Amygdala (tissue), 56 donors: ENCODE results near the gene UROD.
"Not testable (repeated sequence)": the region's sequence is repeated elsewhere in the genome, so short reads cannot be mapped to it uniquely, and the experiment has no call there.

Experiments used
- DNase-seq, 56 donors: peaks; one replicate each; lab custom pipeline; 2025; lab: John Stamatoyannopoulos, UW

The UROD gene

DNA sequence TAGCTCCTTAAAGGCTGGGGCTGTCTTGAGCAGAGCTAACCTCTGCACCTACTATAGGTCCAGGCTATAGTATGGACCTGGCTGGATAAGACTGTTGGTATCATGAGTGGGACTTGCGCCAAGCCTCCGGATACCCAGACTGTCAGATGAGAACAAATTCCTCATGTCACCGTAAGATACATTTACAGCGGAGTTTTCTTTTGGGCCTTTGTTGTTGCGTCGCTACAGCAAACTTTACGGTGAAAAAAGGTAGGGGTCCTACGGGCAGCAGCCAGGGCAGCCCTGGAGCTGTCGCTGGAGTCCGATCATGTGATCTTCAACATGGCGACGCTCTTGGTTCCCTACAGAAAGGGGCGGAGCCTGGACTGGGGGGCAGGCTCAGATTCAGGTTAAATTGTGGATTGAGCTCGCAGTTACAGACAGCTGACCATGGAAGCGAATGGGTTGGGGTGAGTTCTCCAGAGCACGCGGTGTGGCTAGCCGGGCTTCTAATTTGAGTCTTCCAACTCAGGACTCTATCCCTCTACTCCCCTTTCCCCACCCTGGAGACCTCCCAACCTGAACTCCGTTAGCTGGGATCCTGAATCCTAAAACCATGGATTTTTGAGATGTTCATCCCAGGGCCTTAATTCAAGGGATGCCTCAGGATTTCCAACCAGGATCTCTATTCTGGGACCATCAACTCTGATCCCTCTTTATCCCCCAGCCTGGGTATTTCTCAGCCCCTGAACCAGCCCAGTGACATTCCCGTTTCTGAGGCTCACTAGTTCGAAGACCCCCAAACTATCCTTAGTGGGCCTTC lies at the start of gene UROD:
Gene UROD (plus strand): TSS at position 418 of the 802 bp plus-strand sequence. CDS start 12 bp downstream, at position 430.
- peak in 55 of 56 donors; percentile 47 to 95 (median 82) for DNase-seq

DNA sequence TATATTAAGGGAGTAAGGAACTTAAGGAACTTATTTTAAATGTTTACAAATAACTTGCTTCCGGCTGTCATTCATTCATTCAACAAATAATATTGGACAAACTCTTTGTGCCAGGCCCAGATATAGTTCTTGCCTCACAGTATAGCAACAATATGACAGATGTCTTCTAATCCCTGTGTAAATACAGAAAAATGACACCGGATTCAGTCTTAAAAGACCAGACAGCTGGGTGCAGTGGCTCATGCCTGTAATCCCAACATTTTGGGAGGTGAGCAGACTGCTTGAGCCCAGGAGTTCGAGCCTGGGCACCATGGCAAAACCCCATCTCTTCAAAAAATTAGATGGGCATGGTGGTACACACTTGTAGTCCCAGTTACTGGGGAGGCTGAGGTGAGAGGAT lies 49.3 kb upstream of the UROD start:
- DNase-seq: no peak

DNA sequence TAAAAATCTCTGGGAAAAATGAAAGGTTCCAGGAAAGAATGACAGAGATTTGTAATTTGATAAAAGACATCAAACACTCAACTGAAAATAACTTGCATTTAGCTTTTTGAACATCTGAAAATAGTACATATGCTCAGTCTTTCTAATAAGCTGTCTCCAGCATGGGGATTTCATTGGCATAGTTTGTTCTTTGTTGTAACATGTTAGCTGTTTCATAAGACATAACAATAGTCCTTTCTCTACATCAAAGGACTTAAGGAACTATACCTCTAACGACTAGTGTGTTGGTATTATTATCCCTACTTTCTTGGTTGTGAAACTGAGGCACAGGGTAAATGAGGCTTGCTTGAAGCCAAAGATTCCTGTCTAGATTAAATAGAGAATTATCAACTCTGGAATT lies 47.7 kb upstream of the UROD start:
- DNase-seq: no peak

DNA sequence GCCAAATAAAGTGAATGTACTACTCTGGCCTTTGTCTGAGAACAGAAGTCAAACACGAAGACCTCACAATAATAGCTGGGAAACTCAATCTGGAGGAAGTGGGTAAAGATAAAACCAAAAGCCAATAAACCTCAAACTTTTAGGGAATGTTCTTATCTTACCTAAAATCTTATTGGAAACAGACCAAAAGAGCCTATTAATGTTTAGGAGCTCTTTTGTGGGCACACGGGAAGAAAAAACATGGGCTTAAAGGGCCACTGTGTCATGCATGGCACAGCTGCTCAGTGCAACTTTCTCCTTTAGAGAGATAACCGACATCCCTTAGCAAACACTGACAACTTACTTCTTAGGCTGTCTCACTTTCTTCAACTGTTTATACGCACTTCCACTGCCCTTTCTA lies 41.7 kb upstream of the UROD start:
- no peak for DNase-seq

DNA sequence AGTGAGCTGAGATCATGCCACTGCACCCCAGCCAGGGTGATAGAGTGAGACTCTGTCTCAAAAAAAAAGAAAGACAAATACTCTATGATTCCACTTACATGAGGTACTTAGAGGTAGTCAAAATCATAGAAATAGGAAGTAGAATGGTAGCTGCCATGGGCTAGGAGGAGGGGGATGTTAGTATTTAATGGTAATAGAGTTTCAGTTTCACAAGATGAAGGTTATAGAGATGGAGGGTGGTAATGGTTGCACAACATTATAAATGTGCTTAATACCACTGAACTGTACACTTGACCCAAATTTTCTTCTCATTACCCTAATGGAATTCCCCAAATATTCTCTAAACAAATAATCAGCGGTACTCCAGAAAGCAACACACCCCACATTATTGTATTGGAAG lies 38.4 kb upstream of the UROD start:
- no peak for DNase-seq

DNA sequence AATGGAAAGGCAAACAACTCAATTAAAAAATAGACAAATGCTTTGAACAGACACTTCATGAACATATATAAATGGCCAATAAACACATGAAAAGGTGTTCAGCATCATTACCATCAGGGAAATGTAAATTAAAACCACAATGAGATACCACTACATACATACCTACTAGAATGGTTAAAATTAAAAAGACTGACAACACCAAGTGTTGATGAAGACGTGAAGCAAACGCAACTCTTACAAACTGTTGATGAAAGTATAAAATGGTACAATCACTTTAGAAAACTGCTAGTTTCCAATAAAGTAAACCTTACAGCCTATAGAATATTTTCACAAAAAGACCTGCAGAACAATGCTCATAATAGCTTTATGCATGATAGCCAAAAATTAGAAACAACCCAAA lies 35.8 kb upstream of the UROD start:
- DNase-seq: no peak

DNA sequence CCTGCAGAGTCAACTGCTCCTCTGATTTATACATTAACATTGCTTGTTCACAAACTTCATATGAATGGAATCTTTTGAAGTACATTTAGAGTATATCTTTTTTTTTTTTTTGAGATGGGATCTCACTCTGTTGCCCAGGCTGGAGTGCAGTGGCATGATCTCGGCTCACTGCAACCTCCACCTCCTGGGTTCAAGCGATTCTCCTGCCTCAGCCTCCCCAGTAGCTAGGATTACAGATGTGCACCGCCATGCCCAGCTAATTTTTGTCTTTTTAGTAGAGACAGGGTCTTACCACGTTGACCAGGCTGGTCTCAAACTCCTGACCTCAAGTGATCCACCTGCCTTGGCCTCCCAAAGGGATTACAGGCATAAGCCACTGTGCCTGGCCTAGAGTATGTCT lies 34.7 kb upstream of the UROD start:
- DNase-seq: not testable (repeated sequence)

DNA sequence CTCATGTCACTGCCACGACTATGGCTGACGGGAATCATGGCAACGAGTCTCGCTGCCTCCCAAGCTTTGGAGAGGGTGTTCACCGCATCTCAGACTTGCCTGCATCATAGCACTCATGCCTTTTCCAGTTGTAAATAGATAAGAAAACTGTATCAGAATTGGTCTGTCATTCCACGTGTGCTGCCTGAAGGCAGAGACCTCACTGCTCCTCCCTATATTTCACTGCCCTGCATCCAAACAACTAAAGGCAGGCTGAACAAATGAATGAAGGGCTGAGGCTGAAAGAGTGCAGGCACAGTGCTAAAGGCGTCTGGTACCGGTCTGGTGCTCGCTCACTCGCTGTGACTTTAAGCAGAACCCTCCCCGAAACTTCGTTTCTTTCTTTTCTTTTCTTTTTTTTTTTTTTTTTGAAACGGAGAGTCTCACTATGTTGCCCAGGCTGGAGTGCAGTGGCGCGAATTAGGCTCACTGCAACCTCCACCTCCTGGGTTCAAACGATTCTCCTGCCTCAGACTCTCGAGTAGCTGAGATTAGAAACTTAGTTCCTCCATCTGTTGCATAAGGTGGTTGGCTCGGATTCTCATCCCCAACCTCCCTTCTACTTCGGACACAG lies 26.2 kb upstream of the UROD start:
- DNase-seq: no peak

DNA sequence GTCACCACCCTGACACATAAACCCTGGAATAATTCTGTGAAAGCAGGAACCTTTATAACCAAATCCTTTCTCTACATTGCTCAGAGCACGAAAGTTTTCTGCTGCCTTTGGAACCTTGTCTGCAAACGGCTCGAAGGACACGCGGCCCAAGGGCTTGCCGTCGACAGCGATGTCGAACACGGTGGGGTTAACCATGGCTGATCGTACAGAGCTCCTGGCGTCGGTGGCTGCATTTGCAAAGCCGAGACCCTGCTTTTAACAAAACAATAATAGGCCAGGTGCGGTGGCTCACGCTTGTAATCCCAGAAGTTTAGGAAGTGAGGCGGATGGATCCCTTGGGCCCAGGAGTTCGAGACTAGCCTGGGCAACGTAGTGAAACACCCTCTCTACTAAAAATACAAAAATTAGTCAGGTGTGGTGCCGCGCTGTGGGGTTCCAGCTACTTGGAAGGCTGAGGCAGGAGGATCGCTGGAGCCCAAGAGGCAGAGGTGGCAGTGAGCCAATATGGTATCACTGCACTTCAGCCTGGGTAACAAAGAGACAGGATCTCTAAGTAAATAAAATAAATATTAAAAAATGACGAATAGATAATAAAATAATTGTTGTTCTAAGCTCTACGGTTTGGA lies 23.4 kb upstream of the UROD start:
- no peak for DNase-seq

DNA sequence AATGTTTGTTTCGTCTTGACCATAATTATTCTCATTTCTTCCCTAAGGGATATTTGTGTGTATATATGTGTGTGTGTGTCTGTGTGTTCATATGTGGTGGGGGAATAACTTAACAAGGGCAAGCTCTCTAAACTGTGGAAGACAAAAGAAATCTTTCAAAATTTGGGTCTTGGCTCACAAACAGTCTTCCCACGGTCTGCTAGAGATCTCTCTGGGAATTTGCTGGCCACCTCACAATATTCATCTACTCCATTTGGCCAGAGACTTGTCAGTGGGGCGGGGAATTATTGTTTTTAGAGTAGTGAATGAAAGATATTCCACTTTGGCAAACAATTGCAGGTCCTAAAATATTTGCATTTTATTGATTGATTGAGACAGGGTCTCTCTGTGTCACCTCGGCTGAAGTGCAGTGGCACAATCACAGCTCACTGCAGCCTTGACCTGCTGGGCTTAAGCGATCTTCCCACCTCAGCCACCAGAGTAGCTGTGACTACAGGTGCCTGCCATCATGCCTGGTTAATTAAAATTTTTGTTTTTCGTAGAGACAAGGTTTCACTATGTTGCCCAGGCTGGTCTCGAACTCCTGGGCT lies 17.6 kb upstream of the UROD start:
- no peak for DNase-seq

DNA sequence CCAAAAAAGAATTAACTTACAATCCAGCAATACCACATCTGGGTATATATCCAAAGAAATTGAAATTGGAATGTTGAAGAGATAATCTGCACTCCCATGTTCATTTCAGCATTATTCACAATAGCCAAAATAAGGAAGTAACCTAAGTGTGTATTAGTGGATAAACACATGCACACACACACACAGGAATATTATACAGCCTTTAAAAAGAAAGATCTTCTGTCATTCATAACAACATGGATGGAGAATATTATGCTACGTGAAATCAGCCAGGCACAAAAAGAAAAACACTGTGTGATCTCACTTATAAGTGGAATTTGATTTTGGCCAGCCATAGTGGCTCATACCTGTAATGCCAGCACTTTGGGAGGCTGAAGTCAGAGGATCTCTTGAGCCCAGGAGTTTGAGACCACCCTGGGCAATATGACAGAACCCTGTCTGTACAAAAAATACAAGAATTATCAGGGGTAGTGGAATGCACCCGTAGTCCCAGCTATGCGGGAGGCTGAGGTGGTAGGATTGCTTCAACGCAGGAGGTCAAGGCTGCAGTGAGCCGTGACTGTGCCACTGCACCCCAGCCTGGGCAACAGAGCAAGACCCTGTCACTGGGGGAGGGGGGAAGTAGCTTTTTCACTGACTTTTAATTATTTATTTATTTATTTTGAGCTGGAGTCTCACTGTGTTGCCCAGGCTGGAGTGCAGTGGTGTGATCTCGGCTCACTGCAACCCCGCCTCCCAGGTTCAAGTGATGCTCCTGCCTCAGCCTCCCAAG lies 16.4 kb upstream of the UROD start:
- DNase-seq: no peak

DNA sequence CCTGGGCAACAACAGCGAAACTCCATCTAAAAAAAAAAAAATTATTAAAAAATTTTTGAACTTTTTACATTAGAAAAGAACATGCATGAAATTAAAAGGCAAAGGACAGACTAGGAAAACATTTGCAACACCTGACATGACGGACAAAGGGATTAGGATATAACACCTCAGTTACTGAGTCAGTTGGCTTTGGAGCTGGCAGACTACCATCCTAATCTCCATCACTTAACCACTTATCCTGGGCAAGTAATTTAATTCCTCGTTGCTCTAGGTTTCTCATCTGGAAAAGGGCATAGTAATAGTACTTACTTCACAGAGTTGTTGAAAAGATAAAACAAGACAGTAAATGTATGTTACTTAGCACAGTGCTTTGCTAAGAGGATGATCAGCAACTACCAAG lies 12.8 kb upstream of the UROD start:
- no peak for DNase-seq

DNA sequence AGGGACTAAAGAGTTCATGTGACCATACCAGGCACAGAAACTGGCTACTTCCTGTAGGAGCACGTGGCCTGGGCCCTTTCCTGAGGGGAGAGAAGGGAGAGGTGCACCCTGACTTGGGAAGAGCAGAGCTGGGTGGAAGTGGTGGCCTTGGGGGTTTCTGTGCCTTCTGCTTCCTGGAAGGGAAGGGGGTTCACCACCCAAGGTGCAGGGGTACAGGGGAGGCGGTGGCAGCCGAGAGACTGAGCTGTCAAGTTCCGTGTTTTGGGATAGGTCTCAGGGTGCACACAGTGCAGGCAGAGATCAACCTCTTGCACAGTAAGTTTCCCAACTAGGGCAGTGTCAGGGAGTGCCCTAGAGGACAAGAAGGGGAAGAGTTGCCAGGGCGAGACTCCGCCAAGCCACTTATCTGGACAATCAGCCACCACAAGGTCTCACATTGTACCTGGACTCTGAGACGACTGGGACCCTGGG lies 11.0 kb upstream of the UROD start:
- DNase-seq: no peak

DNA sequence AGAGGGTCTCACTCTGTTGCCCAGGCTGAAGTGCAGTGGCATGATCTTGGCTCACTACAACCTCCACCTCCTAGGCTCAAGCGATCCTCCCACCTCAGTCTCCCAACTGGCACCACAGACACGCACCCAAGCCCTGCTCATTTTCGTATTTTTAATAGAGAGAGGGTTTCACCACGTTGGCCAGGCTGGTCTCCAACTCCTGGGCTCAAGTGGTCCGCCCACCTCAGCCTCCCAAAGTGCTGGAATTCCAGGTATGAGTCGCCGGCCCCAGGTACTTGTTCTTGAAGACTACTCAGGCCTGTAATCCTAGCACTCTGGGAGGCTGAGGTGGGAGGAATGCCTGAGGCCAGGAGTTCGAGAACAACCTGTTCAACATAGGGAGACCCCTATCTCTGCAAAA lies 10.5 kb upstream of the UROD start:
- not testable (repeated sequence) for DNase-seq

DNA sequence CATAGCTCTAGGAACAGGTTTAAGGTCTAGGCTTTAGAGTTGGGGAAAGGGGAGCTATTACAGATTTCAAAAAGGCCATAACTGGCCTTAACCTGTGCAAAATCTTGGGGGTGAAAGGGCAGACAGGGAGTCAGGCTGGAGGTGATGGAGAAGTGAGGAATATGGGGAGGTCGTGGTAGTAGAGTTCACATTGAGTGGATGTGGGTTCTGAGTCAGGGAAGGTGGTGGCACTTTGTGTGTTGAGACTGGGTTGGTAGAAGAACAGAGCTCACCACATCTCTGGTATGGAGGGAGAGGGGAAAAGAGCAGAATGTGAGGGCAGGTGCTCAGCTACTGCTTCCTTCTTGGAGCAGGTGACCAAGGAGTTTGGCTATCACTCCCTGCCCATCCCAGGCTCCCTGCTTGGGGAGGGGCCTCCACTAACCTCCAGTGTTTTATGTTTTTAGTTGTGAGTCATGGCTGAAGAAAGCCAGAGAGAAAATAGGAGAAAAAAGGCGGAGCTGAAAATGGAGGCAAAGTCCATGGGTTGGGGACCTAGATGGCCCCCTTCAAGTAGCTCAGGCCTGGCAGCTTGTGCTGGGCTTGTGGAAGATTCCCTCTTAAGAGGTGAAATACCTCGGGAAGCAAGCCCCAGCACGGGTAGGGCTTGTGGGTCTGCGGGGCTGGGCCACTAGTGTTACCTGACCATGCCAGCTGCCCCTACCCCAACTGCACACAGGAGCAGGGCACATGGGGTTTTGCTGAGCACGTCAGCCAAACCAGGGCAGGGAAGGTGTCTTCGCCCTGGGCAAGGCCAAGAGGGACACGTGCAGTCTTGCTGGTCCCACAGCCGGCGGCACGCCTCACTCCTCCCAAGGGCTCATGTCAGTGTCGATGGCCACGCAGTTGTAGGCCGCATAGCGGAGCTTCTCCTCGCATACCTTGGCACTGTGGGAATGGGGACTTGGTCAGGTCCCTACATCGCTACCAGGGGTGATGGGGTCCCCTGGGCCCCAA lies 9.1 kb upstream of the UROD start:
- no peak for DNase-seq

DNA sequence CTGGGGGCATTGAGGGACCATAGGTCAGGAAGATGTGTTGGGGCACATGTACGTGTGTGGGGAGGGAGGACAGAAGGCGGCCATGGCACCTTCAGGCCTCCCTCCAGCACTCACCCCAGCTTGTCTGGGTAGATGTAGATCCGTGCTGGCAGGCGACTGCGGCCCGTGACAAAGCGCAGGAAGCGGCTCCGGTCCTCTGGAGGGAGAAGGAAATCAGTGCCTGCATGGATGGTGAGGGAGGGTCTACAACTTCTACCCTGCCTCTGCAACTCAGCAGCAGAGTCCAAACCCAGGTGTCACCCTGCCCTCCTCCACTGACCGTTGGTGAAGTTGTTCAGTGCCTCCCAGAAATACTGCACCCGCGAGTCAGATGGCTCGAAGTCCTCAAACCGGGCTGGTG lies 8.3 kb upstream of the UROD start:
- no peak for DNase-seq

DNA sequence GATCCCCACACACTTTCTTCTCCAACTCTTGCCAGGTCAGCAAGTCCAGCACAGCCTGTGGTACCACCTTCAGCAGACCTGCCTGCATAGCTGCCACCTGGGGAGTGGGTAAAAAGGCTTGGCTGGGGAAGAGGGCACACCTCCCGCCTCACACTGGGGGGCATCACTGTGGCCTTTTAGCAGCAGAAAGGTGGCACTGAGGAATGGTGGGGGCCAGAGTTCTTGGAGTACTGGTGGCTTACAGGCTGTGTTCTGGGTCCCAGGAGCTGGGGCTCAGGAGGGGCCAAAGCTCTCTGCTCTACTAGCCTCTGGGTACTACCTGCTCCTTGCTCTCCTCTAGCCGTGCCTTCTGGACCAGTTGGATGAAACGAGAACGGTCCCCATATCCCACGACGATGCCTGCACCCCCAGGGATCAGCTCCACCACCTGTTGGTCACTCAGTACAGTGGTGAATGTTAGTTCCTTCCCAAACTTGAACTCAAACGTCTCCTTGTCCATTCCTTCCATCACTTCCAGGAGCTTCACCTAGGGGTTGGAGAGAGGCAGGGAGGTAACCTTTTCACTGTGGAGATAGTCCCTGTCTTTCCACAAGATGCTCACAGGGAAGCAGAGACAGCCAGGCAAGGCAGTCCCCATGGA lies 7.7 kb upstream of the UROD start:
- no peak for DNase-seq

DNA sequence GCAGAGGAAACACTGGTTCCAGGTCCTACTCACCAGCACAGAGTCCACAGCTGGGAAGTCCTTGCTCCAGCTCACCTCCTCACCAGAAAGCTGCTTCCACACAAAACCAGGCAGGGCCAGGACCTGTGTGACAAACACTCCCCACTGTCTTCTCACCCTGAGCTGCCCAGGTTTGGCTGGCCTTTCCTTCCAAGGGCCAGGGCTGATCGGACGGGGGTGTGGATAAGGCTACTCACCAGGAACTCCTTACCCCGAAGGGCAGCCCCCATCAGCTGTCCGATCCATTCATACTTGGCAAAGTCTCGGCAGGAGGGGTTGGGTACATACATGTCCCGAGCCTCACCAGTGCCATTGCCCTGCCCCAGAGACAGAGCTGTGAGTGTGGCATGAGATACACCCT lies 6.3 kb upstream of the UROD start:
- DNase-seq: no peak

DNA sequence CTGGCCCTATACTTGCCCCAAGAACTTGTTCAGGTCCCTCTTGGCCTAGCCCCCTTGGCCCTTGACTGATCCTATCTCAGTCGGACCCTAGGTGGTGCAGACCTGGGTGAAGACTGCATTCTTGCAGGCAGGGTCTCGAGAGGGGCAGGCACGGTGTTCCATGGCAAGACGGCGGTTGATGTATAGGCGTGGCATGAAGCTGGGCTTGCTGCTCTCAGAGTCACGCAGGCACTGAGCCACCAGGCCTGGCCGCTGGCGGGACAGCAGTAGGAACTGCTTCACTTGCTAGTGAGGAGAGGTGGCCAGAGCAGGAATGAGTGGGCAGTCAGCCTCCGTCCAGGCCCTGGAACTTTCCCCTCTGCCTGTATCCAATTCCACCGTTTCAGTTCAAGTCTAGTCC lies 4.7 kb upstream of the UROD start:
- no peak for DNase-seq
